ENCODE data around the gene PPFIBP1.

GRCh38 chr12:27535318-27535717 lies 11.3 kb downstream of the PPFIBP1 start:
- TF ChIP-seq POLR2A (IDR thresholded peaks at IDR 0.05) (no peak), CTCF (IDR thresholded peaks at IDR 0.05) (no peak)
